ENCODE measurements around the gene FCGR2B. TPM values are rescaled to one million over a fixed set of nuclear protein-coding genes. Genes with fewer than 3 reads are reported as not detected.
"Not testable (repeated sequence)": the region's sequence is repeated elsewhere in the genome, so short reads cannot be mapped to it uniquely, and the experiment has no call there.

FCGR2B gene
- total RNA-seq, 1 donor from 2014 or later, result 31.9 TPM

DNA sequence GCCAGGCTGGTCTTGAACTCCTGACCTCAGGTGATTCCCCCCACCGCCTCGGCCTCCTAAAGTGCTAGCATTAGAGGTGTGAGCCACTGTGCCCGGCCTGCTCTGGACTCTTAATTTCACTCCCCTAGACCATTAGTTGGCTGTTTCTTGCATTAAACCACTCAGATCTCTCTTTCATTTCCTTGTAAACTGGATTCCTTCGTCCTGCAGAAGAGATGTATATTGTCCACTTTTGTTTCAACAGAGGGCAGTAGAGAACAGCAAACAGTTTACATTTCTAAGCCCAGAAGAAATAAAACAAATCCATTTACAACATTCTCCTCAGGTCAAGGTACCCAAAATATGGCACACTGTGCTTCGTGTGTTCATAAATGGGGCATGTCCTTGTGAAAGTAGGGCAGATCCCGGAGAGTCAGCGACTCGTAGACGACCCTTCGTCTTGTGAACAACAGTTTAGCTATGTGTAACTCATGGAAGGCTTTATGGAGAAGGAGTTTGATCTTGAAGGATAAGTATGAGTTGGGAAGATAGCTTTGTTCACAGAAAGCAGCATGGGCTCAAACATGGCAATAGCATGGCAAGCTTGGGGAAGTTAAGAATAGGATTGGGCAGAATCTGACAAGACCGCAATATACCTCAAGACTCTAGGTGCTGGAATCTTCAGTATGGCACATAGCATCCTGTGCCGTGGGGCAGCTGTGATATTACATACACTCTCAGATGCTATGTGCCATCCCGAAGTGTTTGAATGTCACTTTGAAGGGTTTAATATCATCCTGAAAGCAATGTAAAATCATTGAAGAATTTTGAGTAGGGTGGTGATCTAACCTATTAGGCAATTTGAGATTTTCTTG, 15.2 kb upstream of the FCGR2B start:
- H3K9me3 ChIP-seq; H3K4me1 ChIP-seq; intact Hi-C loops (cut with DNase I); H3K27me3 ChIP-seq (ENCODE audit: low read depth); H3K27ac ChIP-seq; H3K4me3 ChIP-seq; H3K36me3 ChIP-seq; DNase-seq: not testable (repeated sequence)
- TF ChIP-seq, protein P1, sequence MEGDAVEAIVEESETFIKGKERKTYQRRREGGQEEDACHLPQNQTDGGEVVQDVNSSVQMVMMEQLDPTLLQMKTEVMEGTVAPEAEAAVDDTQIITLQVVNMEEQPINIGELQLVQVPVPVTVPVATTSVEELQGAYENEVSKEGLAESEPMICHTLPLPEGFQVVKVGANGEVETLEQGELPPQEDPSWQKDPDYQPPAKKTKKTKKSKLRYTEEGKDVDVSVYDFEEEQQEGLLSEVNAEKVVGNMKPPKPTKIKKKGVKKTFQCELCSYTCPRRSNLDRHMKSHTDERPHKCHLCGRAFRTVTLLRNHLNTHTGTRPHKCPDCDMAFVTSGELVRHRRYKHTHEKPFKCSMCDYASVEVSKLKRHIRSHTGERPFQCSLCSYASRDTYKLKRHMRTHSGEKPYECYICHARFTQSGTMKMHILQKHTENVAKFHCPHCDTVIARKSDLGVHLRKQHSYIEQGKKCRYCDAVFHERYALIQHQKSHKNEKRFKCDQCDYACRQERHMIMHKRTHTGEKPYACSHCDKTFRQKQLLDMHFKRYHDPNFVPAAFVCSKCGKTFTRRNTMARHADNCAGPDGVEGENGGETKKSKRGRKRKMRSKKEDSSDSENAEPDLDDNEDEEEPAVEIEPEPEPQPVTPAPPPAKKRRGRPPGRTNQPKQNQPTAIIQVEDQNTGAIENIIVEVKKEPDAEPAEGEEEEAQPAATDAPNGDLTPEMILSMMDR (IDR thresholded peaks at IDR 0.05), result peak; percentile 32
- peak; percentile 51 to 71 for ATAC-seq

DNA sequence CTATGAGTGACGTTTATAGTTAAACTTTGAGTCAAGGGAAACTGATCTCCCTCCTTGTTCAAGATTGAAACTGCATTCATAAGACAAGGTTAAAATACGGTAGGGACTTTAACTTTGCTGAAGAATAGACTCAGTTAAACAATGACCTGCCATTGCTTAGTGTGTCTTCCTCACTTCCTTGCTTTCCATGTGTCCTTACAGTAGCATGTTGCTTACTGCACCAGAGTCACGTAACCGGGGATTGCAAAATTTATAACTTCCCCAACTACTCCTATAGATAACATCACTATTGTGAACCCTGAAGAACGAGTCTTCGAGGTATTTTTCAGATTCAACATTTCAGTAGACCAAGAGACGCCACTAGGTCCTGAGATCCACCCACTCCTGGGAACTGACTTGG, 9.4 kb upstream of the FCGR2B start:
- H3K9me3 ChIP-seq; DNase-seq; H3K4me3 ChIP-seq; H3K27me3 ChIP-seq (ENCODE audit: low read depth); H3K4me1 ChIP-seq; H3K36me3 ChIP-seq; intact Hi-C loops (cut with DNase I); H3K27ac ChIP-seq: not testable (repeated sequence)
- peak in 1 of 2 donors; percentile 65 for ATAC-seq

DNA sequence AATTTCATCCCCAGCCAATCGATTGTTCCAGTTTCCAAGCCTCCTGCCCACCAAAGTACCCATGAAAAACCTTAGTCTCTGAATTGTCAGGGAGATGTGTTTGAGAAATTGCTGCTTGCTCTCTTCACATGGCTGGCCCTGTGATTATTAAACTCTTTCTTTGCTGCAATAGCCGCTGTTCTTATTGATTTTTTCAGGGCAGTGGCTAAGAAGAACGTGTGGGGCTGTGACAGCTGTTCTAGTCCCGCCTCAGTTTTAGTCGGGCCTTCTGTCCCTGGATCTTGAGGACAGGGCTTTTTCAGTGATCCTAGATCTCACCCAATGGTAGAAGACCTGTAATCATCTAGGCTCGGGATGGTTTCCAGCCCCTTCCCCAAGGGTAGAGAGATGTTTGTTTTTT, 9.0 kb upstream of the FCGR2B start:
- H3K4me1 ChIP-seq, result not testable (repeated sequence)

DNA sequence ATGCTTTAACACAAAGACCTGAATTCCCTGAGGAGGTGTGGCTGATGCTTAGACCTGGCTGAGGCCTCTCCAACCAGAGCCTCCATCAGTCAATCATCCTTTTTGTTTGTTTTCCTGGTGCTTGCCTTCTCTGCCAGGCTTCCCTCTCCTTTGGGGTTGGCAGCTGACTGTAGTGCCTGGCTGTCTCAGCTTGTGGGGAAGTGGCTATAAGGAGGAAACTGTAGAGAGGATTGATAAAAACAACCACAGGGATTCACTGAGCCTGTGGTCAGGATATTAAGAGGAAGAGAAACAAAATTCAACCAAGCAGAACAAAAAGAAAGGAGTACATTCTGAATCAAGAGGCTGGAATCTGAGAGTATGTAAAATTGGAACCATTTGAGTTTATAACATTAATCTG, 4.4 kb upstream of the FCGR2B start:
- H3K27ac ChIP-seq; H3K27me3 ChIP-seq (ENCODE audit: low read depth); intact Hi-C loops (cut with DNase I); H3K36me3 ChIP-seq; H3K4me3 ChIP-seq; DNase-seq; H3K9me3 ChIP-seq; H3K4me1 ChIP-seq: not testable (repeated sequence)
- peak; percentile 66 to 77 for ATAC-seq

More for the DNA sequence above, 9.0 kb upstream of the FCGR2B start:
- H3K27ac ChIP-seq; H3K9me3 ChIP-seq; ATAC-seq; H3K4me3 ChIP-seq; H3K36me3 ChIP-seq; intact Hi-C loops (cut with DNase I); DNase-seq; H3K27me3 ChIP-seq (ENCODE audit: low read depth): not testable (repeated sequence)

DNA sequence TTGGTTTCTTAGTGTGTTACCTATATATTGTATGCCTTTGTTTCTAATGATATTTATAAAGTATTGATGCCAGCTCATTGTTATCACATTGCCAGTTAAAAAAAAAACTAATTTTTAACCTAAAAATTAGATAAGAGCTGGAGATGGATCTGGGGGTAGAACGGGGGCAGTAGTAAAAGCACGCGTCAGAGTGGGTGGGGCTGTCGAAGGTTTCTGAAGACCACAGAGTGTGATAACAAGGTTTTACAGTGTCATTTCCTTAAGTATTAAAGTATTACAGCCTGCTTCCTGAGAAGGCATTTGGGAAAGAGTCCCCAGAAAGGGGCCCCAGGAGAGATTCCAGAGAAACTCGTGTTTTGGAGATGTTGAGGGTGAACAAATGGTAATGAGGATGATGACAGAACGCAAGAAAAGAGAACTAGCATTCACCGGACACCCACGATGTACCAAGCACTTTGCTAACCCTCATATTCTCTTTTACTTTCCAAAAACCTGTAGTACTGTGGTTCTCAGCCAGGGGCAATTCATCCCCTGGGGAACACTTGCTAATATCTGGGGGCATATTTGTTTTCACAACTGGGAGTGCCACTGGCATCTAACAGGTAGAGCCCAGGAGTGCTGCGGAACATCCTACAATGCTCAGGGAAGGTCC, 1.2 kb upstream of the FCGR2B start:
- H3K4me3 ChIP-seq; H3K27ac ChIP-seq; DNase-seq; H3K4me1 ChIP-seq; H3K27me3 ChIP-seq (ENCODE audit: low read depth); intact Hi-C loops (cut with DNase I); H3K9me3 ChIP-seq; H3K36me3 ChIP-seq: not testable (repeated sequence)
- ATAC-seq, result peak; percentile 56 to 76

DNA sequence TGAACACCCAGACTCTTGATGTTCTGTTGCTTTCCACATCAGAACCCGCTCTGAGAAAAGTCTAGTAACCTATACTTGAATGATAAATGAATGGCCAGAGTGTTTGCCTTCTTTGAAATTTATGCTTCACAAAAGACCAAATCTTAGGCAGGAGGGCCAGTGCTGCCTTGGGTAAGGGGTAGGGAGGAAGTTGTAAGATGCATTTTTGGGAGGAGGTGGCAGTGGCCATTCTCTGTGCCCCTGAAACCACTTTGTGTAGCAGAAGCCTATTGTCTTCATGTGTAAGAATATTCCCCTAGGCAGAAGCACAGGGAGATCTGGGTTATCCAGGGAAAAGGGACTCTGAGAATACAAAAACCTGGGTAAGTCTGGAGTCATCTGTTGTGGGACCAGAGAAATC, 626 bp downstream of the FCGR2B start:
- H3K27ac ChIP-seq; H3K9me3 ChIP-seq; H3K4me1 ChIP-seq; H3K36me3 ChIP-seq; intact Hi-C loops (cut with DNase I); ATAC-seq; DNase-seq; H3K4me3 ChIP-seq; H3K27me3 ChIP-seq (ENCODE audit: low read depth): not testable (repeated sequence)

DNA sequence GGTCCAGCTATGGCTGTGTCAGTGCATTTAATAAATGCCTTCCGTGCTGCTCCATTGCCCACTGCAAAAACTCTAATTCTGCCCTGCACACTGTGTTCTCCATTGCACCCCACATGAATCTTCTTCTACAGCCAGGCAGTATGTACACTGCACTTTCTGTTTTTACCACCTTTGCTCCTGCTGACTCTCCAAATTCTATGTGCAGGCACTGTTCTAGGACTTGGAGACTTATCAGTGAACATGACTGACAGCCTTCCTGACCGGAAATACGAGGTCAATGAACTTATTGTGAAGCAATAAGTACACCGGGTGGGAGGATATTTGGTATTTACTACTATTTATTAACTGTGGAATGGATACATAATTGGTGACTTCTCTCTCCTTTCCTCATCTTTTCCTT, 1.7 kb downstream of the FCGR2B start:
- ATAC-seq; DNase-seq; H3K4me3 ChIP-seq; H3K27me3 ChIP-seq (ENCODE audit: low read depth); H3K9me3 ChIP-seq; H3K4me1 ChIP-seq; H3K36me3 ChIP-seq; intact Hi-C loops (cut with DNase I); H3K27ac ChIP-seq: not testable (repeated sequence)

DNA sequence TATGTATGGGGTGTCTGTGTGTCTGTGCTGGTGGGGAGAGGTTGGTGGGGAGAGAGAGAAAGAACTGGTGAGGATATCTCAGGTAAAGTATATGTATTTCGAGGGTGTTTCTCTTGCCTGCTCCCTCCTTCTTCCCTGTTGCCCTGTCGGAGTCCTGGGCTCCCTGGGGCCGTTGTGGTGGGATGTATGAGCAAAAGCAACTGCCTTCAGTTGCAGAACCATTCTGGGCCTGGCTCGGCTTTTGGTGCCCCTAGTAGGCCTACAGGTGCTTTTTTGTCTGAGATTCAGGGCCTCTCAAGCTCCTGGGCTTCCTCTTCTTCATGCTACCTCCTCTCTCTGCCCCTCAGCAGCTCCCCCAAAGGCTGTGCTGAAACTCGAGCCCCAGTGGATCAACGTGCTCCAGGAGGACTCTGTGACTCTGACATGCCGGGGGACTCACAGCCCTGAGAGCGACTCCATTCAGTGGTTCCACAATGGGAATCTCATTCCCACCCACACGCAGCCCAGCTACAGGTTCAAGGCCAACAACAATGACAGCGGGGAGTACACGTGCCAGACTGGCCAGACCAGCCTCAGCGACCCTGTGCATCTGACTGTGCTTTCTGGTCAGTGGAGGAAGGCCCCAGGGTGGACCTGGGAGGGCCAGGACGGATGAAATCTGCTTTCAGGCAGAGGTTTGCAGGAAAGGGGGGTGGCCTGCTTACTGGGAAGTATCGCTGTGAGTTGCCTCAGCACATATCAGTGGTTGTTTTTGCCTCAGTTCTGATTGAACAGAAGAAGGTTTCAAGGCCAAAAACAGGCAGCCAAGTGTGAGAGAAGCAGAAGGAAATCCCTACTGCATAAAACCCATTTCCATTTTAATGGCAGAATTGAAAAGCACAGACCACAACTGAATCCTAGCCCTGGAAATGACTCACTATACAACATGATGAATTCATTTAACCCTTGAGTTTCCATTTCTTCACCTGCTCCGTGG, 8.4 kb downstream of the FCGR2B start:
- H3K27ac ChIP-seq; H3K36me3 ChIP-seq; DNase-seq; H3K9me3 ChIP-seq; H3K27me3 ChIP-seq (ENCODE audit: low read depth); H3K4me1 ChIP-seq; ATAC-seq; H3K4me3 ChIP-seq; intact Hi-C loops (cut with DNase I): not testable (repeated sequence)

DNA sequence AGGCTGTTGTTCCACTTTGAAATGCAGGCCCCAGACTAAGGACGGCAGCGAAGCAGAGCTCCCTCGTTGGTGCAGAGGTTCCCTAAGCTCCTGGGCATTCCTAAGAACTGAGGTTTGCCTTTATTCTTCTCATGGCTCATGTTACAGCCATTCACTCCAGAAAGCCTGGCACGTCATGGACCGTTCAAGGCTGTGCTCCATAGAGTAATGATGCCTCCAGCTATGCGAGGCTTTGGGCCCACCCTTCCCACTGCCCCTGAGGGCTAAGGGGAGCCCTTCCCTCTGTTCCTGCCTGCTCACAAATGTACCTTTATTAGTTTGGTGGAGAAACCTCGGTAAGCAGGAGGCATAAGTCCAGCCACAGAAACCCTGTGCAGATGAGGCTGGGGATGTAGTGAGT, 10.5 kb downstream of the FCGR2B start:
- DNase-seq, result not testable (repeated sequence)

DNA sequence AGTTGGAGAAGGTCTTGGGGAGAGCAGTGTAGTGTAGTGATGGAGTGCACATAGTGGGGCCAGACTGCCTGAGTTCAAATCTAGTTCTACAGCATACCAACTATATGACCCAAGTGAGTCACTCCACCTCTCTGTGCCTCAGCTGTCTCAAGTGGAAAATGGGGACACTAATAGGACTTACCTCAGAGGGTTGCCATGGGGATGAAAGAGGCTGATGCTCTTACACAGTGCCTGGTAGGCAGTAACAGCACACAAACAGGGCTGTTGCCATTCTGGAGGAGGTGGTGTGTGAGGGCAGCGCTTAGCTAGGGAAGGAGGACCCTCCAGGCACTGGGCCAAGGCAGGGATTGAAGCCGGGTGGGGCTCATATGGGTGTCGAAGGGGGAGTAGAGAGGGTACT, 11.5 kb downstream of the FCGR2B start:
- ATAC-seq; H3K9me3 ChIP-seq; H3K4me3 ChIP-seq; DNase-seq; H3K27me3 ChIP-seq (ENCODE audit: low read depth); intact Hi-C loops (cut with DNase I); H3K4me1 ChIP-seq; H3K27ac ChIP-seq; H3K36me3 ChIP-seq: not testable (repeated sequence)

More for the DNA sequence above, 10.5 kb downstream of the FCGR2B start:
- H3K4me1 ChIP-seq; H3K4me3 ChIP-seq; H3K27ac ChIP-seq; ATAC-seq; H3K9me3 ChIP-seq; H3K27me3 ChIP-seq (ENCODE audit: low read depth); H3K36me3 ChIP-seq; intact Hi-C loops (cut with DNase I): not testable (repeated sequence)

DNA sequence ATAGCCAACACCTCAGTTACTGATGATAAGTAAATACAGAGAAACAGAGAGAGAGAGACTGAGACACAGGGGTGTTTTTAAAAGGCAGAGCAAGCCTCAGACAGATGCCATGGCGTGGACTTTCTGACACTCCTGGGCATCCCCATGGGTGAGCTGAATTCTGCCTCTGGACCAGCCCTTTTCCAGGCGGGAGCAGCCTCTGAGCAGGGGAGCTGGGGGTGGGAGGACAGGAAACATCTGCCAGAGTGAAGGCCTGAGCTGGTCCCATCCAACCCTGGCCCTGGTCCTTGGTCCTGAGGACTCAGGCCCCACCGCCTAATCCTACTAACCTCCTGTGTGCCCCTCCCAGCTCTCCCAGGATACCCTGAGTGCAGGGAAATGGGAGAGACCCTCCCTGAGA, 12.0 kb downstream of the FCGR2B start:
- H3K27ac ChIP-seq; DNase-seq; H3K4me1 ChIP-seq; H3K9me3 ChIP-seq; H3K4me3 ChIP-seq; H3K27me3 ChIP-seq (ENCODE audit: low read depth); H3K36me3 ChIP-seq; intact Hi-C loops (cut with DNase I): not testable (repeated sequence)
- ATAC-seq, result peak in 1 of 2 donors; percentile 25
